ENCODE results near the gene GAREM2.

Gene GAREM2

DNA sequence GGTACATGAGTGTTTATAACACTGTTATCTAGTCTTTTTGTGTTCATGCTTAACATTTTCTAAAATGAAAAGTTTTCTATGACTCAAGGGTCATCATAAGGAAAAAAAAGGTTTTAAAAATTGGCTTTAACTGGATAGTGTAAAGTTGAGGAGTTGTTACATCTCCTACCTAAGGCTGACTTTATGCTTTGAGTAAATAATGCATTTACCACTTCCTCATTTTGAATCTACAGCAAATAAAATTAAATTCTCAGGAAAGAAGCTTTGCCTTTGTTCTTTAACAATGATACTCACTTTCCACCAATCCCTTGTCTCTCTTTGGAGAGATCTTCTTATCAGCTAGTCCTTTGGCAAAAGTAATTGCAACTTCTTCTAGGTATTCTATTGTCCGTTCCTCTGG, 41.9 kb downstream of the GAREM2 start:
- Histone ChIP-seq H3K27me3 (ENCODE audit: control insufficient read depth, low read length) (no peaks in the 10 kb centered on the region), H3K9me2 (replicated peaks; ENCODE audit: control insufficient read depth, low read length) (no peaks in the 10 kb centered on the region), H4K20me1 (ENCODE audit: control insufficient read depth, insufficient read depth, low read depth, low read length) (no peaks in the 10 kb centered on the region), H3K36me3 (ENCODE audit: control insufficient read depth, low read length) (peaks cover 73% of the 10 kb centered on the region), H3K4me3 (ENCODE audit: low read length) (no peak overlapping the region), H3K27ac (ENCODE audit: low read depth, low read length) (no peak overlapping the region), H3F3A (ENCODE audit: control insufficient read depth, insufficient read depth) (no peaks in the 10 kb centered on the region), H3K79me2 (ENCODE audit: control insufficient read depth, low read length) (no peaks in the 10 kb centered on the region), H3K9me3 (ENCODE audit: control insufficient read depth, insufficient read depth, low read length) (no peaks in the 10 kb centered on the region), H3K4me2 (ENCODE audit: low read length) (no peak overlapping the region), H3K4me1 (ENCODE audit: control insufficient read depth, low read length) (no peaks in the 10 kb centered on the region)
- no peak for TF ChIP-seq EZH2phosphoT487 (IDR thresholded peaks at IDR 0.05; ENCODE audit: borderline replicate concordance, low read length)
- TF ChIP-seq, protein P1, sequence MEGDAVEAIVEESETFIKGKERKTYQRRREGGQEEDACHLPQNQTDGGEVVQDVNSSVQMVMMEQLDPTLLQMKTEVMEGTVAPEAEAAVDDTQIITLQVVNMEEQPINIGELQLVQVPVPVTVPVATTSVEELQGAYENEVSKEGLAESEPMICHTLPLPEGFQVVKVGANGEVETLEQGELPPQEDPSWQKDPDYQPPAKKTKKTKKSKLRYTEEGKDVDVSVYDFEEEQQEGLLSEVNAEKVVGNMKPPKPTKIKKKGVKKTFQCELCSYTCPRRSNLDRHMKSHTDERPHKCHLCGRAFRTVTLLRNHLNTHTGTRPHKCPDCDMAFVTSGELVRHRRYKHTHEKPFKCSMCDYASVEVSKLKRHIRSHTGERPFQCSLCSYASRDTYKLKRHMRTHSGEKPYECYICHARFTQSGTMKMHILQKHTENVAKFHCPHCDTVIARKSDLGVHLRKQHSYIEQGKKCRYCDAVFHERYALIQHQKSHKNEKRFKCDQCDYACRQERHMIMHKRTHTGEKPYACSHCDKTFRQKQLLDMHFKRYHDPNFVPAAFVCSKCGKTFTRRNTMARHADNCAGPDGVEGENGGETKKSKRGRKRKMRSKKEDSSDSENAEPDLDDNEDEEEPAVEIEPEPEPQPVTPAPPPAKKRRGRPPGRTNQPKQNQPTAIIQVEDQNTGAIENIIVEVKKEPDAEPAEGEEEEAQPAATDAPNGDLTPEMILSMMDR (IDR thresholded peaks at IDR 0.05; ENCODE audit: low read depth, low read length, poor library complexity, severe bottlenecking), result no peak

DNA sequence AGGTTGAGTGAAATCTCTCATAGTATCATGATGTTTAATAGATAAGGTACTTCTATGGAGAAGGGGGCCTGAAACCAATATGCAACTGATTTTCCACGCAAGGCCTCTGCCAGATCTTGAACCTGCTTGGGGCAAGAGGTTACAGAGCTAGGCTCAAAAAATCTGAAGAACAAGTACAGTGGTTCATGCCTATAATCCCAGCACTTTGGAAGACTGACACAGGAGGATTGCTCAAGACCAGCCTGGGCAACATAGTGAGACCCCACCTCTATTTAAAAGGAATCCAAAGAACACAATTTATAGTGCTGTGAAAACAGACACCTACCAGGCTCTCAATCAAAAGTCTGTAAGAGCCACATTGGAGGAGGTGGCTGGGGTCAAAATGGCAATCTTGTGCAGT, 42.9 kb downstream of the GAREM2 start:
- H4K20me1 ChIP-seq (ENCODE audit: control insufficient read depth, insufficient read depth, low read depth, low read length), result no peaks in the 10 kb centered on the region
- H3K27ac ChIP-seq (ENCODE audit: low read depth, low read length), result no peak overlapping the region
- no peaks in the 10 kb centered on the region for H3K4me1 ChIP-seq (ENCODE audit: control insufficient read depth, low read length)
- H3K4me3 ChIP-seq (ENCODE audit: low read length), result no peak overlapping the region
- H3K4me2 ChIP-seq (ENCODE audit: low read length), result no peak overlapping the region
- no peaks in the 10 kb centered on the region for H3K9me3 ChIP-seq (ENCODE audit: control insufficient read depth, insufficient read depth, low read length)
- H3K27me3 ChIP-seq (ENCODE audit: control insufficient read depth, low read length), result no peaks in the 10 kb centered on the region
- no peak for TF ChIP-seq EZH2phosphoT487 (IDR thresholded peaks at IDR 0.05; ENCODE audit: borderline replicate concordance, low read length)
- TF ChIP-seq, protein P1 (IDR thresholded peaks at IDR 0.05; ENCODE audit: low read depth, low read length, poor library complexity, severe bottlenecking), result no peak
- H3K79me2 ChIP-seq (ENCODE audit: control insufficient read depth, low read length), result no peaks in the 10 kb centered on the region
- H3K9me2 ChIP-seq (replicated peaks; ENCODE audit: control insufficient read depth, low read length), result no peaks in the 10 kb centered on the region
- H3K36me3 ChIP-seq (ENCODE audit: control insufficient read depth, low read length), result peaks cover 66% of the 10 kb centered on the region
- no peaks in the 10 kb centered on the region for H3F3A ChIP-seq (ENCODE audit: control insufficient read depth, insufficient read depth)

DNA sequence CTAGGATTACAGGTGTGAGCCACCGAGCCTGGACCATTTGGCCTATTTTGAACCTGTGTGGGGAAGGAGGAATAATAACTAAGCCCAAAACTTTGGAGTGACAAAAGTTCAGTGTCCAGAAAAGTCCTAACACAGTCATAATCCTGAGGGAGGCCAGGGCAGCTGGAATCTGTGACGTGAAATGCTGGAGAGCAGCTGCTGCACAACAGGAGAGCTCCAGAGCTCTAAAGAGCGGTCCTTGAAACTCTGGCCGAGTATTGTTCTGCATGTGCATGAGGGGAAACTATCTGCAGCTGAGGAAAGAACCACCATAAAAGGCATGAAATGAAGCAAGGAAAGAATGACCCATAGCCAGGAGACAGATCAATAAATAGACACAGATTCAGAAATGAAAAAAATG, 43.7 kb downstream of the GAREM2 start:
- Histone ChIP-seq H3F3A (ENCODE audit: control insufficient read depth, insufficient read depth) (no peaks in the 10 kb centered on the region), H3K79me2 (ENCODE audit: control insufficient read depth, low read length) (no peaks in the 10 kb centered on the region), H3K36me3 (ENCODE audit: control insufficient read depth, low read length) (peaks cover 59% of the 10 kb centered on the region), H3K4me2 (ENCODE audit: low read length) (no peak overlapping the region), H3K27me3 (ENCODE audit: control insufficient read depth, low read length) (no peaks in the 10 kb centered on the region), H3K4me3 (ENCODE audit: low read length) (no peak overlapping the region), H3K4me1 (ENCODE audit: control insufficient read depth, low read length) (no peaks in the 10 kb centered on the region), H3K9me2 (replicated peaks; ENCODE audit: control insufficient read depth, low read length) (no peaks in the 10 kb centered on the region), H4K20me1 (ENCODE audit: control insufficient read depth, insufficient read depth, low read depth, low read length) (no peaks in the 10 kb centered on the region), H3K9me3 (ENCODE audit: control insufficient read depth, insufficient read depth, low read length) (no peaks in the 10 kb centered on the region), H3K27ac (ENCODE audit: low read depth, low read length) (no peak overlapping the region)
- TF ChIP-seq EZH2phosphoT487 (IDR thresholded peaks at IDR 0.05; ENCODE audit: borderline replicate concordance, low read length), result no peak
- TF ChIP-seq, protein P1 (IDR thresholded peaks at IDR 0.05; ENCODE audit: low read depth, low read length, poor library complexity, severe bottlenecking), result no peak

DNA sequence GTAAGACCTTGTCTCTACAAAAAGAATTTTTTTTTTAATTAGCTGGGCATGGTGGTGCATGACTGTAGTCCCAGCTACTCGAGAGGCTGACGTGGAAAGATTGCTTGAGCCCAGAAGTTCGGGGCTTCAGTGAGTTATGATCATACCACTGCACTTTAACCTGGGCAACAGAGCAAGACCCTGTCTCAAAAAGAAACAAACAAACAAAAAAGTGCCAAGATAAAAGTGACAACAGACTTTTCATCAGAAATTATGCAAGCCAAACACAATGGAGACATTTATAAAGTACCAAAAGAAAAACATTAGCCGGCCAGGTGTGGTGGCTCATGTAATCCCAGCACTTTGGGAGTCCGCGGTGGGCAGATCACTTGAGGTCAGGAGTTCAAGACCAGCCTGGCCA, 44.8 kb downstream of the GAREM2 start:
- no peaks in the 10 kb centered on the region for H3F3A ChIP-seq (ENCODE audit: control insufficient read depth, insufficient read depth)
- H3K9me2 ChIP-seq (replicated peaks; ENCODE audit: control insufficient read depth, low read length), result no peaks in the 10 kb centered on the region
- no peaks in the 10 kb centered on the region for H3K27me3 ChIP-seq (ENCODE audit: control insufficient read depth, low read length)
- no peak overlapping the region for H3K27ac ChIP-seq (ENCODE audit: low read depth, low read length)
- TF ChIP-seq EZH2phosphoT487 (IDR thresholded peaks at IDR 0.05; ENCODE audit: borderline replicate concordance, low read length), result no peak
- TF ChIP-seq, protein P1 (IDR thresholded peaks at IDR 0.05; ENCODE audit: low read depth, low read length, poor library complexity, severe bottlenecking), result no peak
- H3K4me1 ChIP-seq (ENCODE audit: control insufficient read depth, low read length), result no peaks in the 10 kb centered on the region
- no peak overlapping the region for H3K4me3 ChIP-seq (ENCODE audit: low read length)
- no peaks in the 10 kb centered on the region for H3K9me3 ChIP-seq (ENCODE audit: control insufficient read depth, insufficient read depth, low read length)
- H3K36me3 ChIP-seq (ENCODE audit: control insufficient read depth, low read length), result peaks cover 53% of the 10 kb centered on the region
- H4K20me1 ChIP-seq (ENCODE audit: control insufficient read depth, insufficient read depth, low read depth, low read length), result no peaks in the 10 kb centered on the region
- H3K79me2 ChIP-seq (ENCODE audit: control insufficient read depth, low read length), result no peaks in the 10 kb centered on the region
- H3K4me2 ChIP-seq (ENCODE audit: low read length), result no peak overlapping the region
